ENCODE measurements around the gene ZNF837.

ZNF837 gene

GRCh38 chr19:58399903-58400302 is 19.1 kb upstream of the ZNF837 start:
- Histone ChIP-seq H3K9ac (ENCODE audit: low read length) (no peak overlapping the region), H3F3A (ENCODE audit: insufficient read depth, low read length) (0 out of 2 replicates have a peak, but pooled peaks cover 5% of the 10 kb centered on the region), H4K20me1 (ENCODE audit: insufficient read depth, low read length) (no peaks in the 10 kb centered on the region), H3K27me3 (ENCODE audit: insufficient read depth, low read length) (no peaks in the 10 kb centered on the region), H3K27ac (ENCODE audit: low read depth, low read length, poor library complexity, severe bottlenecking) (no peak overlapping the region), H3K36me3 (ENCODE audit: insufficient read depth, low read length) (peaks cover 11% of the 10 kb centered on the region), H3K4me1 (ENCODE audit: insufficient read depth, low read length, severe bottlenecking) (peaks cover 16% of the 10 kb centered on the region), H3K9me2 (ENCODE audit: low read depth, low read length) (no peaks in the 10 kb centered on the region), H3K4me3 (ENCODE audit: low read depth, low read length, poor library complexity, severe bottlenecking) (no peak overlapping the region), H3K79me2 (ENCODE audit: insufficient read depth, low read length) (no peaks in the 10 kb centered on the region), H3K4me2 (ENCODE audit: low read length) (no peak overlapping the region), H2AFZ (ENCODE audit: low read length) (no peak overlapping the region), H3K9me3 (ENCODE audit: low read length) (no peaks in the 10 kb centered on the region)
- TF ChIP-seq EZH2 (IDR thresholded peaks at IDR 0.05; ENCODE audit: borderline replicate concordance, low read length) (no peak), CTCF (IDR thresholded peaks at IDR 0.05; ENCODE audit: low read length) (no peak)

GRCh38 chr19:58398545-58398944 is 17.7 kb upstream of the ZNF837 start:
- H3K36me3 ChIP-seq (ENCODE audit: insufficient read depth, low read length), result peaks cover 25% of the 10 kb centered on the region
- no peak for TF ChIP-seq EZH2 (IDR thresholded peaks at IDR 0.05; ENCODE audit: borderline replicate concordance, low read length)
- TF ChIP-seq CTCF (IDR thresholded peaks at IDR 0.05; ENCODE audit: low read length), result no peak
- no peak overlapping the region for H3K27ac ChIP-seq (ENCODE audit: low read depth, low read length, poor library complexity, severe bottlenecking)
- no peaks in the 10 kb centered on the region for H3K79me2 ChIP-seq (ENCODE audit: insufficient read depth, low read length)
- H3K4me1 ChIP-seq (ENCODE audit: insufficient read depth, low read length, severe bottlenecking), result peaks cover 16% of the 10 kb centered on the region
- no peak overlapping the region for H3K9ac ChIP-seq (ENCODE audit: low read length)
- no peak overlapping the region for H2AFZ ChIP-seq (ENCODE audit: low read length)
- H4K20me1 ChIP-seq (ENCODE audit: insufficient read depth, low read length), result no peaks in the 10 kb centered on the region
- no peaks in the 10 kb centered on the region for H3K27me3 ChIP-seq (ENCODE audit: insufficient read depth, low read length)
- no peak overlapping the region for H3K4me3 ChIP-seq (ENCODE audit: low read depth, low read length, poor library complexity, severe bottlenecking)
- 0 out of 2 replicates have a peak, but pooled peaks cover 5% of the 10 kb centered on the region for H3F3A ChIP-seq (ENCODE audit: insufficient read depth, low read length)
- no peaks in the 10 kb centered on the region for H3K9me3 ChIP-seq (ENCODE audit: low read length)
- no peaks in the 10 kb centered on the region for H3K9me2 ChIP-seq (ENCODE audit: low read depth, low read length)
- no peak overlapping the region for H3K4me2 ChIP-seq (ENCODE audit: low read length)

GRCh38 chr19:58398087-58398486 is 17.3 kb upstream of the ZNF837 start:
- no peak overlapping the region for H3K4me2 ChIP-seq (ENCODE audit: low read length)
- H3K4me3 ChIP-seq (ENCODE audit: low read depth, low read length, poor library complexity, severe bottlenecking), result no peak overlapping the region
- H3K9ac ChIP-seq (ENCODE audit: low read length), result no peak overlapping the region
- H3K9me3 ChIP-seq (ENCODE audit: low read length), result no peaks in the 10 kb centered on the region
- peaks cover 16% of the 10 kb centered on the region for H3K4me1 ChIP-seq (ENCODE audit: insufficient read depth, low read length, severe bottlenecking)
- no peaks in the 10 kb centered on the region for H3K79me2 ChIP-seq (ENCODE audit: insufficient read depth, low read length)
- no peak overlapping the region for H3K27ac ChIP-seq (ENCODE audit: low read depth, low read length, poor library complexity, severe bottlenecking)
- 0 out of 2 replicates have a peak, but pooled peaks cover 3% of the 10 kb centered on the region for H3F3A ChIP-seq (ENCODE audit: insufficient read depth, low read length)
- H3K9me2 ChIP-seq (ENCODE audit: low read depth, low read length), result no peaks in the 10 kb centered on the region
- no peaks in the 10 kb centered on the region for H4K20me1 ChIP-seq (ENCODE audit: insufficient read depth, low read length)
- TF ChIP-seq CTCF (IDR thresholded peaks at IDR 0.05; ENCODE audit: low read length) (no peak), EZH2 (IDR thresholded peaks at IDR 0.05; ENCODE audit: borderline replicate concordance, low read length) (no peak)
- H2AFZ ChIP-seq (ENCODE audit: low read length), result no peak overlapping the region
- H3K27me3 ChIP-seq (ENCODE audit: insufficient read depth, low read length), result no peaks in the 10 kb centered on the region
- H3K36me3 ChIP-seq (ENCODE audit: insufficient read depth, low read length), result peaks cover 29% of the 10 kb centered on the region
